Lower leg skin (tissue), 3 donors: Measurements from ENCODE around the gene ZBTB20.

Experiments
- POLR2A ChIP-seq, 2 donors: fragments of 450-650 bp; IDR thresholded peaks; one replicate each; pipeline ENCODE4 v1.6.1; 2016 to 2017; ENCODE audit warnings: antibody characterized with exemption in 2 of 2, mild to moderate bottlenecking in 1 of 2, moderate library complexity in 1 of 2
- TF ChIP-seq, protein P1 (sequence below), 3 donors: fragments of 450-650 bp; IDR thresholded peaks; one replicate each; pipeline ENCODE4 v1.5.1; 2016; ENCODE audit warnings: antibody characterized with exemption in 3 of 3, mild to moderate bottlenecking in 3 of 3, moderate library complexity in 2 of 3

DNA sequence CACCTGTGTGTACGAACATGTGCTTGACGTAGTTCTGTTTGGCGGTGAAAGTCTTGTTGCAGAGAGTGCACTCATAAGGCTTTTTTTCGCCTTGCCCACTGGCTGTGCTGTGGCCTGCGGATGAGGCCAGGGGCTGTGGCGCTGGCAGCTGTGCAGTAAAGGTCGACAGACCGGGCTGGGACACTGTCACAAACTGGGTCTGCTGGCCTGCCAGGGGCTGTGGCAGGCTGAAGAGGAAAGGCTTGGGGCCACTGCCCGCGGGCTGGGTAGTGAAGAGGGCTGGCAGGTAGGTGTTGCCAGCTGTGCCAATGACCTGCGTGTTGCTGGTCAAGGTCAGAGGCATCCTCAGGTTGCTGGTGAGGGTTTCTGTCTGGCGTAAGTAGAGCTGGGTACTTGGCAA is 796.8 kb downstream of the ZBTB20 start:
- TF ChIP-seq, protein P1, sequence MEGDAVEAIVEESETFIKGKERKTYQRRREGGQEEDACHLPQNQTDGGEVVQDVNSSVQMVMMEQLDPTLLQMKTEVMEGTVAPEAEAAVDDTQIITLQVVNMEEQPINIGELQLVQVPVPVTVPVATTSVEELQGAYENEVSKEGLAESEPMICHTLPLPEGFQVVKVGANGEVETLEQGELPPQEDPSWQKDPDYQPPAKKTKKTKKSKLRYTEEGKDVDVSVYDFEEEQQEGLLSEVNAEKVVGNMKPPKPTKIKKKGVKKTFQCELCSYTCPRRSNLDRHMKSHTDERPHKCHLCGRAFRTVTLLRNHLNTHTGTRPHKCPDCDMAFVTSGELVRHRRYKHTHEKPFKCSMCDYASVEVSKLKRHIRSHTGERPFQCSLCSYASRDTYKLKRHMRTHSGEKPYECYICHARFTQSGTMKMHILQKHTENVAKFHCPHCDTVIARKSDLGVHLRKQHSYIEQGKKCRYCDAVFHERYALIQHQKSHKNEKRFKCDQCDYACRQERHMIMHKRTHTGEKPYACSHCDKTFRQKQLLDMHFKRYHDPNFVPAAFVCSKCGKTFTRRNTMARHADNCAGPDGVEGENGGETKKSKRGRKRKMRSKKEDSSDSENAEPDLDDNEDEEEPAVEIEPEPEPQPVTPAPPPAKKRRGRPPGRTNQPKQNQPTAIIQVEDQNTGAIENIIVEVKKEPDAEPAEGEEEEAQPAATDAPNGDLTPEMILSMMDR (IDR thresholded peaks at IDR 0.05) = no peak
- TF ChIP-seq POLR2A (IDR thresholded peaks at IDR 0.05) = no peak
